ENCODE results near the gene DIP2C. TPM values are rescaled to one million over a fixed set of nuclear protein-coding genes. Genes with fewer than 3 reads are reported as not detected.
A peak's percentile ranks its signal among the peaks of the same experiment; 100 is the strongest.
"Not testable (repeated sequence)": the region's sequence is repeated elsewhere in the genome, so short reads cannot be mapped to it uniquely, and the experiment has no call there.

The DIP2C gene
- polyA plus RNA-seq, 1 donor, result 21.6 TPM

- no peak for DNase-seq
Measured at GRCh38 chr10:375815-376505, 313.5 kb downstream of the DIP2C start.

GRCh38 chr10:374354-374753, 315.1 kb downstream of the DIP2C start:
- DNase-seq, result no peak

- peak; percentile 14 for DNase-seq
Measured at GRCh38 chr10:373526-374309, 315.8 kb downstream of the DIP2C start.

DNA sequence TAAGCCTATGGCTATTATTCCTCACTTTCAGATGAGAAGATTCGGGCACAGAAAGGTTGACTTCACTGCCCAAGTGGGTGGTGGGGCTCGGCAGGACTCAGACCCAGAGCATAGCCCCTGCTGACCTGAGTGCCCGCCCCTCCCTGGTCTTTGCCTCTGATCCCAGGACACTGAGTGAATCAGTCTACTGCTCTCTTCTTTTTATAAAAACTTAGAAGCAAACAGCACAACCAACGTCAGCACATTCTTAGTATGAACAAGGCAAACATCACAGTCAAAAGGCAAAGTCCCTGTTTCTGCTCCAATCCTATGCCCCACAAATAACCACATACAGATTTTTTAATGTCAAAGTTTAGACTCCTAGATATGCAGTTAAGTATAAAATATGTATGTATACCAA, 316.5 kb downstream of the DIP2C start:
- no peak for DNase-seq

DNA sequence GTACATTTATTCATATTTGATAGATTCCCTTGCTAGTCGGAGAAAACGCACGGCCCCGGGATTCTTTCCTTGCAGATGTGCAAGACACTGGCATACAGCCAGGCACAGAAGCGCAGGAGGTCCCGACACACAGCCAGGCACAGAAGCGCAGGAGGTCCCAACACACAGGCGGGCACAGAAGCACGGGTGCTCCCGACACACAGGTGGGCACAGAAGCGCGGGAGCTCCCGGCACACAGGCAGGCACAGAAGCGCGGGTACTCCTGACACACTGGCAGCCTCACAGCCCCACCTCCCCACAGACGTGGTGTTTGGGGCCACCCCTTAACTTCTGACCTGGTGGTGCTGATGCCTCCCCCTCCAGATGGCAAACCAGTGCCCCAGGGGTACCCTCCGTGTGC, 316.9 kb downstream of the DIP2C start:
- DNase-seq, result no peak

DNA sequence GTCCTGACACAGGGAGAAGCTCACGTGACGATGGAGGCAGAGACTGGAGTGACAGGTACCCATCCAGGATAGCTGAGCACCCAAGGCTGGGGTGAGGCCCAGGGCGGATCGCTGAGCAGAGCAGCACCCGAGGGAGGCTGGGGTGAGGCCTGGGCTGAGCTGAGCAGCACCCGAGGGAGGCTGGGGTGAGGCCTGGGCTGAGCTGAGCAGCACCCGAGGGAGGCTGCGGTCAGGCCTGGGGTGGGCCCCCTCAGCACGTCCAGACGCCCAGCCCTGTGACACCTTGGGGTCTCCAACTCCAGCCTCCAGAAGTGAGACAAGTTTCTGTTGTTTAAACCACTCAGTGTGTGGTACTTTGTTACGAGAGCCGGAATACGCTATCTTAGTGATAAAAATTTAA, 318.0 kb downstream of the DIP2C start:
- DNase-seq, result no peak

GRCh38 chr10:370449-370825, 319.0 kb downstream of the DIP2C start:
- no peak for DNase-seq

DNA sequence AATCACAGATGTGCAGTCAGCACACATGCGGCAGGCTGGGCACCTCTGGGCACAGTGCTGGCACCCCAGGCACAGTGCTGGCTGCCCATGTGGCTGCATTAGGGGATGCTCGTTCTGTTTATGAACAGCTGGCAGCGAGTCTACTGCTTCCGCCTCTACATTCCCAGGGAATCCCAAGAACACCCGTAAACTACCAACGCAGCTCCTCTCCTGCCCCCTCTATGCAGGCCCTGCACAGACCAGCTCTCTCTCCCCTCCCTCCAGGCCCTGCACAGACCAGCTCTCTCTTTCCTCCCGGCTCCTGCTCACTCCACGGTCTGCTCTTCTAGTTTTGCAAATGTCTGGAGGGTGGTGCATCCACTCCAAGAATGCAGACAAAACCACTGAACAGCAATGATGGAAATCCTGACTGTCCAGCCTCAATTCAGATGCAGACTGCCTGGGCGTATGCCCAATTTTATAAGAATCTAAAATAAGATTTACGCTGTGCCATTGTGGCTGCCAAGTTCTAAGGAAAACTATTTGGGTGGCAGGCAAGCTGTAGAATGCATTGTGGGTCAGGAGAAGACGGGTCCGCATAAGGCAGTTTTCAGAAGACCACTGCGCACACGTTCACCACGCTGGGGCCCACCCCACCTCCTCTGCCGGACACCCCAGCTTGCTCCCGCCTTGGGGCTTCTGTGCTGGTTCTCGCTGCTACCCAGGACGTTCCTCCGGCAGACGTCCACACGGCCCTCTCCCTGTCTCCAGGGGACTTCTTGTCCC, 319.6 kb downstream of the DIP2C start:
- DNase-seq, result no peak

DNA sequence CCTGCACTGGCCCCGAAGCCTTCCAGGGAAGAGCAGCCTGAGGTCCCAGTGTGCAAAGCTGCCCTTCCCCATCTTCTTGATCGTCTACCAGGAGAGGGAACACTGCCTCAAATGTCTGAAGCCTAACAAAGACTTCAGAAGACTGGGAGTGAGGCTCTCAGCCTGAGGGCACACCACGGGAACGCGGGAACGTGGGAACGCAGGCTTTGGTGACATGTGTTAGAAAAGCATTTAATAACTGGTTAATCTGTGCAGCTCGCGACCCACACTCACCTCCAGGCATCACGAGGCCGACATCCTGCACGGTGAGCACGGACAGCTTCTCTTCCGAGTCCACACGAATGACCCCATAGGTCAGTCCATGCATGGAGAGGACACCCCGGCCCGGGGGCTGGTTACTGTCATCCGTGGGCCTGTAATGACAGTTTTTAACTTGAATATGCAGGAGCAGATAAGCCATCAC, 320.2 kb downstream of the DIP2C start:
- no peak for DNase-seq

DNA sequence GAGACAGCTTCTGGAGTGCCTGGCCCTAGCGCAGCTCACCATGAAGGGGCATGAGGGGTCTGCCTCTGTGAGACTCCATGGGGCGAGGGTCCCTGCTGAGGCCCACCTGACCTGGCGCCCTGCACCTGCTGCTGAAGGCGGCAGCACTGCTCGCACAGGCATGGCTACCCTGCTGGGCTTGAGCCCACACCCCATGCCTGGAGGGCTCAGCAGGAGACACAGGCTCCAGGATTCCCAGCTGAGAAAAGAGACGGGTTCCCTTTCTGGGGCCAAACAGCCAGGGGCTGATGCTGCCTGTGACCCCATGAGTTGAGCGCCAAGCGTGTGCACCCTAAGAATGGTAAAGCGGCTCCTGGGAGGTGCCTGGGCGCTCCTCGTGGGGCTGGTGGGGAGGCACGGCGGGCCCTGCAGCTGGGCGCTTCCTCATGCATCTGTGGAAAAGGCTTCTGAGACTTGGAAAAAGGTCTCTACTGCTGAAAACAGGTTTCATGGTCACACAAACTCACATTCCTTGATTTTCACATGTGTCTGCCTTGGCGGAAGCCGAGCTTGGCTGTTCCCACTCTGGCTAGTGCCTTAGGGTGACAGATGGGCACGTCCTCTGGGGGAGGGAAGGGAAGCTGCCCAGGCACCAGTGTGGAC, 320.8 kb downstream of the DIP2C start:
- DNase-seq, result no peak

DNA sequence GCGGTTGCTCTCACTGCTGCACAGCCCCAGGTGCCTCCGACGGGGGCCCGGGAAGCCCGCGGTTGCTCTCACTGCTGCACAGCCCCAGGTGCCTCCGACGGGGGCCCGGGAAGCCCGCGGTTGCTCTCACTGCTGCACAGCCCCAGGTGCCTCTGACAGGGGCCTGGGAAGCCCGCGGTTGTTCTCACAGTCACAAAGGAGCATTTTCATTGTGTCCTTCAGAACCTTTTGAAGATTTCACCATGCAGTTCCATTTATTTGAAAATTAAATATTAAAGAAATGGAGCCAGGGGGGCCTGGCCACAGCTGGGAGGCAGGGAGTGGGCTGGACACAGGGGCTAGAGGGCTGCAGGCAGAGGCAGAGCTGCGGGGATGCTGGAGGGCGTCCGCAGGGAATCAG, 321.4 kb downstream of the DIP2C start:
- not testable (repeated sequence) for DNase-seq

DNA sequence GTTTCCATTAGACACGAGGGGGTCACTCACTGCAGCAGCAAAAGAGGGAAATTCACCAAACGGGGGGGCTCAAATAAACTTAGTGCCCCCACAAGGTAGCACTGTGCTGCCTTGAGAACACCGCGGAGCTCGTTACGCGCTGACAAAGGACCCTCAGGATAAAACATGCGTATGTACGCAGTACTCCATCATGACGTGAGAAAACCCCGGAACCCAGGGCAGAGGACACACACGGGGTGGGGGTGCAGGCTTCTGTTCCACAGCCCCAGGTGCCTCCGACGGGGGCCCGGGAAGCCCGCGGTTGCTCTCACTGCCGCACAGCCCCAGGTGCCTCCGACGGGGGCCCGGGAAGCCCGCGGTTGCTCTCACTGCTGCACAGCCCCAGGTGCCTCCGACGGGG, 321.8 kb downstream of the DIP2C start:
- DNase-seq, result no peak

DNA sequence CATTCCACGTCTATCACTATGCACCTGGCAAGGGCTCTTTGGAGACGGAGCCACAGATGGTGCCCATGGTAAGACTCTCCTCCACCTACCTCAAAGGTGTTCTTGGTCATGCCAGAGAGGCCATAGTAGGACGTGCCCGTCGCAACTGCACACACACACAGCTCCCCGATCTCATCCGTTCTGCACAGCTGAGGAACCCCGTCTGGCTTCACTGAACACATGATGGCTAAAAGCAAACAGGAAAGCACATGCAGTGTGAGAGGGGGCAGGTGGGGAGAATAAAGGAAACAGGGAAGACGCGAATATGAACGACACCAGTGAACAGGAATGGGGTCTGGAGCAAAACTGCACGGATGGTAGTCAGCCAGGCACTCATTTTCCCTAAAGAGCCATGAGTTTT, 323.3 kb downstream of the DIP2C start:
- DNase-seq, result no peak

GRCh38 chr10:364267-364775, 325.1 kb downstream of the DIP2C start:
- no peak for DNase-seq

DNA sequence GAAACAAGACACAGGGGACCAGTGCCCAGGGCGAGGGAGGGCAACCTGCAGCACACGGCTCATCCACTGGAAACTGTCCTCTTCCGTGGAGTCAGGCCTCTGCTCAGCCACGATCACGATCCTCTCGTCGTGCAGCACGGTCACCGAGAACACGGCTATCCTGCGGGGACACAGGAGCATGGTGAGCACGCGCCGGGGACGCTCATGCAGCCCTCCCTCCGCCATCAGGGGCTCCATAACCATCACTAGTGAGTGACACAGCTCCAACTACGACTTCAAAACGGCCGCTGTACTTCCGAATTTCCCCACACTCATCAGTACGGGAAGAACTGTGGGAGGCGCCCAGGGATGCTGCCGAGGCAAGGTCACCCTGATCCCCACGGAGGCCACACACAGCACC, 326.3 kb downstream of the DIP2C start:
- no peak for DNase-seq

- peak; percentile 52 for DNase-seq
Measured at GRCh38 chr10:361203-362081, 328.0 kb downstream of the DIP2C start.

GRCh38 chr10:360653-361052, 328.8 kb downstream of the DIP2C start:
- no peak for DNase-seq

- DNase-seq, result no peak
Measured at GRCh38 chr10:359762-360161, 329.7 kb downstream of the DIP2C start.

- DNase-seq, result no peak
Measured at GRCh38 chr10:359093-359492, 330.4 kb downstream of the DIP2C start.

DNA sequence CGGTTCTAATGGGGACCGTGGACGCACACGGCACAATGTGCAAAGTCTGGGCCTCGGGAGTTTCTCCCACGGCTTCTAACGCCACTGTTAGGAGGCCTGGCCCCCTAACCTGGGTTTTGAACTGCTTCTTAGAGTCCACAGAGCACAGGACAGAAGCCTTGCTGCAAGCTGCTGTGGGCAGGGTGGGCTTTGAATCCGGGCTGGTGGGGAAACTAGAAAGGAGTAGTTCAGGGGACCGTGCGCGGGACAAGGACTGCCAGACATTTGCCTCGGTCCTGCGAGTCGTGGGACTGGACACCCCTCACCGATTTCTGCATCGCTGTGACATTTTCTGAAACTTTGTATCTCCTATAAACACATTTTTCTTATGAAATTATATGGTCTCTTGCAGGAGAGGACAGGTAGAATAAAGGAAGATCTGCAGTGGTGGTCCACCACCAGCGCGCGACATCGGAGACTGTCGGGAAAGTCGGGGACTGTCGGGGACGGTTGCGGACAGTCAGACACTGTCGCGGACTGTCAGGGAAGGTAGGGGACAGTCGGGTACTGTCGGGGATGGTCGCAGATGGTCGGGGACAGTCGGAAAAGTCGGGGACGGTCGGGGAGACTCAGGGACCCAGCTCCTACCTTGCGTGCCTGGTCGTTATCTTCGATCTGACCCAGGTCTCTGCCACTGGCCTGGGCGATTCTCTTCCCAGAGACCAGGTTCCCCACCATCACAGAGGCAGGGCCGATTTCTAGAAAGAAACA, 332.1 kb downstream of the DIP2C start:
- DNase-seq, result no peak
